MM.1S (cell line): ENCODE data around the gene SCO2.
"Not testable (repeated sequence)": the region's sequence is repeated elsewhere in the genome, so short reads cannot be mapped to it uniquely, and the experiment has no call there.

Experiments used
- DNase-seq: peaks from one replicate; pipeline ENCODE4 v3.0.0-alpha.2; 2015
- H2AFZ ChIP-seq: fragments of 300-600 bp; sonication (generic); 2 replicates; pipeline ENCODE4 v1.6.0; 2016; ENCODE audit warnings: antibody characterized with exemption, low read length
- H3F3A ChIP-seq: fragments of 300-600 bp; sonication (generic); 2 replicates; pipeline ENCODE4 v1.6.1; 2016; ENCODE audit warnings: mild to moderate bottlenecking, antibody characterized with exemption, low read length, moderate library complexity, mixed read lengths; ENCODE audit not compliant: insufficient read depth
- H3K27ac ChIP-seq: fragments of 300-600 bp; sonication (generic); 2 replicates; pipeline ENCODE4 v1.5.1; 2016; ENCODE audit warnings: mild to moderate bottlenecking, low read length
- H3K27me3 ChIP-seq: fragments of 300-600 bp; sonication (generic); replicated peaks from 2 replicates; pipeline ENCODE4 v1.6.0; 2016; ENCODE audit warnings: low read length; ENCODE audit not compliant: insufficient read depth
- H3K36me3 ChIP-seq: fragments of 300-600 bp; sonication (generic); replicated peaks from 2 replicates; pipeline ENCODE4 v1.6.1; 2016; ENCODE audit warnings: mild to moderate bottlenecking, low read length, mixed read lengths; ENCODE audit not compliant: insufficient read depth
- H3K4me1 ChIP-seq: fragments of 300-600 bp; sonication (generic); 2 replicates; pipeline ENCODE4 v1.6.1; 2016; ENCODE audit warnings: low read length, mixed read lengths
- H3K4me2 ChIP-seq: fragments of 300-600 bp; sonication (generic); 2 replicates; pipeline ENCODE4 v1.6.0; 2016; ENCODE audit warnings: low read depth, low read length
- H3K4me3 ChIP-seq: fragments of 300-600 bp; sonication (generic); 2 replicates; pipeline ENCODE4 v1.5.1; 2016; ENCODE audit warnings: low read length, mixed read lengths
- H3K79me2 ChIP-seq: fragments of 300-600 bp; sonication (generic); 2 replicates; pipeline ENCODE4 v1.6.1; 2016; ENCODE audit warnings: mixed run types, low read length, mixed read lengths
- H3K9ac ChIP-seq: fragments of 300-600 bp; sonication (generic); 2 replicates; pipeline ENCODE4 v1.6.1; 2016; ENCODE audit warnings: low read length, mixed read lengths
- H3K9me2 ChIP-seq: fragments of 300-600 bp; sonication (generic); replicated peaks from 2 replicates; pipeline ENCODE4 v1.6.1; 2016; ENCODE audit warnings: mild to moderate bottlenecking, low read length, mixed read lengths; ENCODE audit not compliant: insufficient read depth
- H3K9me3 ChIP-seq: fragments of 300-600 bp; sonication (generic); replicated peaks from 2 replicates; pipeline ENCODE4 v1.6.1; 2016; ENCODE audit warnings: mild to moderate bottlenecking, low read length, mixed read lengths; ENCODE audit not compliant: insufficient read depth
- H4K20me1 ChIP-seq: fragments of 300-600 bp; sonication (generic); 2 replicates; pipeline ENCODE4 v1.6.1; 2016; ENCODE audit warnings: mild to moderate bottlenecking, low read length, moderate library complexity, mixed read lengths; ENCODE audit not compliant: insufficient read depth
- CTCF ChIP-seq: fragments of 300-600 bp; sonication (generic); IDR thresholded peaks from 2 replicates; pipeline ENCODE4 v1.5.1; 2016; ENCODE audit warnings: antibody characterized with exemption, low read length, mixed read lengths
- EZH2 ChIP-seq: fragments of 300-600 bp; sonication (generic); optimal IDR thresholded peaks from 2 replicates; pipeline ENCODE3; 2017; ENCODE audit warnings: low read depth, mild to moderate bottlenecking, antibody characterized with exemption, low read length, mixed read lengths
- EZH2phosphoT487 ChIP-seq: fragments of 300-600 bp; sonication (generic); IDR thresholded peaks from 2 replicates; pipeline ENCODE4 v1.6.1; 2018; ENCODE audit warnings: antibody characterized with exemption, low read length

SCO2 gene

DNA sequence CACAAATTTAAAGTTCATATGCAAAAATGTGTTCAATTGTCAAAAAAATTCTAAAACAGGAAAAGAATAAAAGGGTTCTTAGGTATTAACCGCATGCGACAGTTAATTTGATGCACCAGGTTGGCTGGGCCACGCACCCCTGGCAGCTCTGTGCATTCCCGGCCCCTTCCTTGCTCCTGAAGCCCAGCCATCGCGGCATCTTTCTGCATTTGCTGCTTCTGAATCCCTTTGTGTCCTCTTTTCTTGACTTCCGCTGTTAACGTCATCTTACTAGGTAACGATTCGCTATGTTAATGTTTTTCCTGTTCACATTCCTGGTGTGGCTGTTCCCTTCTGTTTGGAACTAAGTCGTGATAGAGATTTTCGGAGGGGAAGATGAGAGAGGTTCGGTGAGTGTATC is 12.4 kb upstream of the SCO2 start:
- H3K4me3 ChIP-seq = no peak overlapping the region
- H3K4me2 ChIP-seq = no peak overlapping the region
- H2AFZ ChIP-seq = no peak overlapping the region
- no peaks in the 10 kb centered on the region for H3K9me2 ChIP-seq
- H3K36me3 ChIP-seq = no peaks in the 10 kb centered on the region
- no peak overlapping the region for H3K27ac ChIP-seq
- H3K4me1 ChIP-seq = peaks cover 49% of the 10 kb centered on the region
- no peaks in the 10 kb centered on the region for H3K79me2 ChIP-seq
- no peak overlapping the region for H3K9ac ChIP-seq
- no peak for TF ChIP-seq EZH2phosphoT487
- TF ChIP-seq EZH2 = no peak
- no peak for TF ChIP-seq CTCF
- no peaks in the 10 kb centered on the region for H3K9me3 ChIP-seq
- DNase-seq = no peak
- H3K27me3 ChIP-seq = no peaks in the 10 kb centered on the region
- H4K20me1 ChIP-seq = no peaks in the 10 kb centered on the region
- H3F3A ChIP-seq = peaks cover 49% of the 10 kb centered on the region

DNA sequence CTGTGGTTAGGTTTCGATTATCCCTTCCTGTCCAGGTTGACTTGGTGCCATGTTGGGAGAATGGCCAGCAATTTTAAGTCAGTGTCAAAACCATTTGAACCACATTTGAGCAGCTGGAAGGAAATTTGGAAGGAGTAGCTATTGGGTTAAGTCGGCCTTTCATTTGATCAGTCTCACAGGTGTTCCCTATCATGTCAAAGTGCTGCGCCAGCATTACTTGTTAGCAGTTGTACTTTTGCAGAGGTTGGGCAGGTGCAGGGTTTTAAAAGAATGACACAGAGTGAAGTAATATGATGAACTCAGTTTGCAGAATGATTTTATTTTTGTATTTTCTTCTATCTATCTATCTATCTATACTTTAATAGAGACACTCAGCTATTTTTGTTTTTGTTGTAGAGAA is 10.8 kb upstream of the SCO2 start:
- TF ChIP-seq CTCF = no peak
- no peak for TF ChIP-seq EZH2phosphoT487
- TF ChIP-seq EZH2 = no peak
- Histone ChIP-seq H3K4me2 (peak overlapping the region; percentile 63), H3K79me2 (no peaks in the 10 kb centered on the region), H4K20me1 (no peaks in the 10 kb centered on the region), H3K27me3 (peaks cover 6% of the 10 kb centered on the region; the same call in 1 of the 2 replicates), H3K27ac (peak overlapping the region; percentile 64; the same call in 1 of the 2 replicates), H3K4me3 (no peak overlapping the region), H3K4me1 (peaks cover 49% of the 10 kb centered on the region), H3K9me3 (no peaks in the 10 kb centered on the region), H3K9ac (peak overlapping the region; percentile 13; the same call in 1 of the 2 replicates), H3F3A (peaks cover 45% of the 10 kb centered on the region), H2AFZ (no peak overlapping the region), H3K36me3 (no peaks in the 10 kb centered on the region), H3K9me2 (no peaks in the 10 kb centered on the region)
- DNase-seq = peak; percentile 88

DNA sequence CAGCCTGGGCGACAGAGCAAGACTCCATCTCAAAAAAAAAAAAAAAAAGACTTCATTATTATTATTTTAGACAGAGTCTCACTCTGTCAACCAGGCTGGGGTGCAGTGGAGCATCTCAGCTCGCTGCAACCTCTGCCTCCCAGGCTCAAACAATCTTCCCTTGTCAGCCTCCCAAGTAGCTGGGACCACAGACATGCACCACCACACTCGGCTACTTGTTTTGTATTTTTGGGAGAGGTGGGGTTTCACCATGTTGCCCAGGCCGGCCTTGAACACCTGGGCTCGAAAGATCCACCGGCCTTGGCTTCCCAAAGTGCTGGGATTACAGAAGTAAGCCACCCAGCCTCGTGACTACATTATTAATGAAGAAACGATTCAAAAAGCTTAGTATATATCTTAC is 9.7 kb upstream of the SCO2 start:
- Histone ChIP-seq H3K27ac (no peak overlapping the region), H3K9ac (no peak overlapping the region), H3K9me2 (no peaks in the 10 kb centered on the region), H3F3A (peaks cover 38% of the 10 kb centered on the region), H3K36me3 (no peaks in the 10 kb centered on the region), H3K4me3 (no peak overlapping the region), H3K9me3 (no peaks in the 10 kb centered on the region), H3K27me3 (peaks cover 9% of the 10 kb centered on the region; the same call in 1 of the 2 replicates), H3K79me2 (no peaks in the 10 kb centered on the region), H3K4me1 (peaks cover 51% of the 10 kb centered on the region), H4K20me1 (no peaks in the 10 kb centered on the region), H2AFZ (no peak overlapping the region), H3K4me2 (no peak overlapping the region)
- no peak for TF ChIP-seq CTCF
- TF ChIP-seq EZH2phosphoT487 = no peak
- no peak for TF ChIP-seq EZH2
- DNase-seq = no peak

DNA sequence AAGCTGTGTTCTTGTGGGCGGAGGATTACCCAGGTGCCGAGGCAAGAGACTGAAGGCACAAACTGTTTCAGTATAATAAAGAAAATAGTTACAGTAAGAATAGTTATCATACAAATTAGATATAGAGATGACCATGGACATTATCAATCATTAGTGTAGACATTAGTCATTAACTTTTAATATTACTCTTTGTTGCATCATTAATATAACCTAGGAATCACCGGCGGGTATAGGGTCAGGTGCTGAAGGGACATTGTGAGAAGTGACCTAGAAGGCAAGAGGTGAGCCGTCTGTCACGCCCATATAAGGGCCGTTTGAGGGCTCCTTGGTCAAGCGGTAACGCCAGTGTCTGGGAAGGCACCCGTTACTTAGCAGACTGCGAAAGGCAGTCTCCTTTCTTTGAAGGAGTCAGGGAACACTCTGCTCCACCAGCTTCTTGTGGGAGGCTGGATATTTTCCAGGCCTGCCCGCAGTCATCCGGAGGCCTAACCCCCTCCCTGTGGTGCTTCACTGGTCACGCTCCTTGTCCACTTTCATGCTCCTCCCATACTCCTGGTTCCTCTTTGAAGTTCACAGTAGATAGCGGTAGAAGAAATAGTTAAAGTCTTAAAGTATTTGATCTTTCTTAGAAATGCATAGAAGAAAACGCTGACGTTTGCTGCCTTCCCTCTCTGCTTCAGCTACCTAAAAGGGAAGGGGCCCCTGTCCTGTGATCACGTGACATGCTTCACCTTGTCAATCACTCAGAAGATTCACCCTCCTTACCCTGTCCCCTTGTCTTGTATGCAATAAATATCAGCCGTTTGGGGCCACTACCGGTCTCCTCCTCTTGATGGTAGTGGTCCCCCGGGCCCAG is 8.7 kb upstream of the SCO2 start:
- DNase-seq = peak; percentile 24

More for the DNA sequence above, 8.7 kb upstream of the SCO2 start:
- H3K9me2 ChIP-seq, H3K79me2 ChIP-seq, H2AFZ ChIP-seq, H3K27ac ChIP-seq, H3K9me3 ChIP-seq, H3K9ac ChIP-seq, H3K36me3 ChIP-seq, H3K4me2 ChIP-seq, H3K27me3 ChIP-seq, H4K20me1 ChIP-seq, H3K4me3 ChIP-seq: not testable (repeated sequence)
- Histone ChIP-seq H3F3A (peaks cover 27% of the 10 kb centered on the region), H3K4me1 (peaks cover 45% of the 10 kb centered on the region)
